Fibroblast of lung (primary cell): ENCODE results near the gene IFTAP. TPM values are rescaled to one million over a fixed set of nuclear protein-coding genes. Genes with fewer than 3 reads are reported as not detected.

Experiments
- DNase-seq, 2 donors: peaks; one replicate each; pipeline versions ENCODE4 v3.0.0 to v3.0.0-alpha.2; 2010; ENCODE audit warnings: low read depth in 2 of 2
- H2AFZ ChIP-seq: 2 replicates; pipeline ENCODE4 v1.5.1; 2012; ENCODE audit warnings: low read length, control low read depth, inconsistent platforms
- H3K27ac ChIP-seq: 2 replicates; pipeline ENCODE4 v1.5.1; 2011; ENCODE audit warnings: low read length, control low read depth; ENCODE audit not compliant: insufficient read depth
- H3K27me3 ChIP-seq: 2 replicates; pipeline ENCODE4 v1.5.1; 2011; ENCODE audit warnings: mild to moderate bottlenecking, low read length; ENCODE audit not compliant: control insufficient read depth, insufficient read depth
- H3K36me3 ChIP-seq: 2 replicates; pipeline ENCODE4 v1.5.1; 2011; ENCODE audit warnings: low read length; ENCODE audit not compliant: control insufficient read depth, insufficient read depth
- H3K4me1 ChIP-seq: 2 replicates; pipeline ENCODE4 v1.5.1; 2011; ENCODE audit warnings: low read length; ENCODE audit not compliant: control insufficient read depth, insufficient read depth; ENCODE audit errors: extremely low read depth
- H3K4me2 ChIP-seq: 2 replicates; pipeline ENCODE4 v1.5.1; 2011; ENCODE audit warnings: low read length, control low read depth; ENCODE audit not compliant: insufficient read depth; ENCODE audit errors: extremely low read depth
- H3K4me3 ChIP-seq, 4 experiments: fragments of 200-600 bp in 1 of 4; sonication (generic) in 1 of 4; replicated peaks in 1 of 4; 2 replicates each; pipeline ENCODE4 v1.5.1; 2011 to 2016; ENCODE audit warnings: low read length in 4 of 4, low read depth in 3 of 4, mild to moderate bottlenecking in 3 of 4, control low read depth in 2 of 4, inconsistent platforms in 1 of 4, mixed read lengths in 1 of 4; ENCODE audit not compliant: insufficient read depth in 1 of 4; ENCODE audit errors: control extremely low read depth in 1 of 4
- H3K79me2 ChIP-seq: 2 replicates; pipeline ENCODE4 v1.5.1; 2012; ENCODE audit warnings: mild to moderate bottlenecking, low read length, inconsistent platforms; ENCODE audit not compliant: control insufficient read depth, insufficient read depth
- H3K9ac ChIP-seq: 2 replicates; pipeline ENCODE4 v1.5.1; 2011; ENCODE audit warnings: mild to moderate bottlenecking, low read length, control low read depth; ENCODE audit not compliant: insufficient read depth
- H3K9me3 ChIP-seq: 2 replicates; pipeline ENCODE4 v1.5.1; 2012; ENCODE audit warnings: low read depth, low read length; ENCODE audit not compliant: control insufficient read depth, insufficient read depth
- H4K20me1 ChIP-seq: 2 replicates; pipeline ENCODE4 v1.5.1; 2011; ENCODE audit warnings: low read length; ENCODE audit not compliant: control insufficient read depth, insufficient read depth; ENCODE audit errors: extremely low read depth
- CTCF ChIP-seq, 2 donors: IDR thresholded peaks in 1 of 2; conservative IDR thresholded peaks in 1 of 2; 1 replicate in 1 of 2; 2 replicates in 1 of 2; pipeline ENCODE4 v1.5.1; 2011 to 2012; ENCODE audit warnings: low read length in 2 of 2, control low read depth in 1 of 2, inconsistent platforms in 1 of 2, low read depth in 1 of 2, mild to moderate bottlenecking in 1 of 2
- EZH2 ChIP-seq: IDR thresholded peaks from 2 replicates; pipeline ENCODE4 v1.5.1; 2012; ENCODE audit warnings: low read length, control low read depth, mild to moderate bottlenecking; ENCODE audit errors: missing control alignments
- polyA plus RNA-seq, 2 donors: library from polyadenylated mRNA; depleted of rRNA in 1 of 2; stranded (reverse) in 1 of 2; unstranded in 1 of 2; fragments of >200 nt; gene quantifications; 2 replicates each; pipeline ENCODE4 v1.2.1, GENCODE V29; 2011 to 2012; ENCODE audit warnings: missing spikeins in 1 of 2
- total RNA-seq: library from RNA; depleted of rRNA; stranded (reverse); fragments of >200 nt; gene quantifications from 2 replicates; pipeline ENCODE4 v1.2.1, GENCODE V29; 2014

Gene IFTAP
- total and polyA plus RNA-seq, 2 donors (not counting 1 experiment from before 2014, with no cell fraction given) = 41.1 to 42.7 TPM

- H3K27me3 ChIP-seq = no peaks in the 10 kb centered on the region
- no peaks in the 10 kb centered on the region for H3K4me1 ChIP-seq
- no peaks in the 10 kb centered on the region for H3K36me3 ChIP-seq
- H3K79me2 ChIP-seq = no peaks in the 10 kb centered on the region
- no peak overlapping the region for H3K4me2 ChIP-seq
- no peaks in the 10 kb centered on the region for H4K20me1 ChIP-seq
- no peak for DNase-seq
- no peak overlapping the region for H2AFZ ChIP-seq
- H3K27ac ChIP-seq = no peak overlapping the region
- no peak overlapping the region for H3K4me3 ChIP-seq
- no peaks in the 10 kb centered on the region for H3K9me3 ChIP-seq
- H3K9ac ChIP-seq = no peak overlapping the region
- no peak for TF ChIP-seq EZH2
- no peak for TF ChIP-seq CTCF (conservative IDR thresholded peaks at IDR 0.05 in 1 of 2, IDR thresholded peaks at IDR 0.05 in 1 of 2; ENCODE audit: low read depth in 1 of 2, low read length in 2 of 2)
These were observed 94.4 kb downstream of the IFTAP start for GRCh38 chr11:36688571-36689291.

GRCh38 chr11:36689442-36689841 is 95.1 kb downstream of the IFTAP start:
- Histone ChIP-seq H3K27me3 (no peaks in the 10 kb centered on the region), H3K36me3 (no peaks in the 10 kb centered on the region)

GRCh38 chr11:36692704-36693103 is 98.4 kb downstream of the IFTAP start:
- no peak overlapping the region for H2AFZ ChIP-seq
- no peaks in the 10 kb centered on the region for H3K4me1 ChIP-seq
- TF ChIP-seq EZH2 (no peak), CTCF (conservative IDR thresholded peaks at IDR 0.05 in 1 of 2, IDR thresholded peaks at IDR 0.05 in 1 of 2; ENCODE audit: low read depth in 1 of 2, low read length in 2 of 2) (no peak)
- DNase-seq = peak in 1 of 2 donors; percentile 9
- H4K20me1 ChIP-seq = no peaks in the 10 kb centered on the region
- no peak overlapping the region for H3K4me2 ChIP-seq
- H3K27ac ChIP-seq = no peak overlapping the region
- H3K9me3 ChIP-seq = no peaks in the 10 kb centered on the region
- H3K27me3 ChIP-seq = peaks cover 7% of the 10 kb centered on the region
- H3K79me2 ChIP-seq = no peaks in the 10 kb centered on the region
- H3K9ac ChIP-seq = no peak overlapping the region
- no peak overlapping the region for H3K4me3 ChIP-seq
- H3K36me3 ChIP-seq = no peaks in the 10 kb centered on the region

More at GRCh38 chr11:36689442-36689841, 95.1 kb downstream of the IFTAP start:
- H3K27ac ChIP-seq = no peak overlapping the region
- no peak overlapping the region for H3K4me3 ChIP-seq
- H3K4me2 ChIP-seq = no peak overlapping the region
- no peak for TF ChIP-seq CTCF (conservative IDR thresholded peaks at IDR 0.05 in 1 of 2, IDR thresholded peaks at IDR 0.05 in 1 of 2; ENCODE audit: low read depth in 1 of 2, low read length in 2 of 2)
- no peak for TF ChIP-seq EZH2
- H3K9me3 ChIP-seq = no peaks in the 10 kb centered on the region
- H4K20me1 ChIP-seq = no peaks in the 10 kb centered on the region
- DNase-seq = no peak
- no peak overlapping the region for H2AFZ ChIP-seq
- H3K79me2 ChIP-seq = no peaks in the 10 kb centered on the region
- no peaks in the 10 kb centered on the region for H3K4me1 ChIP-seq
- H3K9ac ChIP-seq = no peak overlapping the region
